T-cell (primary cell): Measurements from ENCODE around the gene RAB20. TPM values are rescaled to one million over a fixed set of nuclear protein-coding genes. Genes with fewer than 3 reads are reported as not detected.

ENCODE experiments used
- ATAC-seq, 4 experiments: fragments of 200-7000 bp in 3 of 4; fragments of 150-1000 bp in 1 of 4; cut with Tn5 transposase; replicated peaks in 1 of 4; 1 replicate in 3 of 4; 2 replicates in 1 of 4; pipeline ENCODE4 v1.10.0; 2021; ENCODE audit warnings: moderate library complexity in 3 of 4, mild to moderate bottlenecking in 2 of 4, moderate number of reproducible peaks in 1 of 4
- CTCF ChIA-PET, 2 donors: fragments of 300-600 bp; sonication (Branson Sonifier 250); formaldehyde crosslinking; loops; one replicate each; lab custom pipeline; 2022; ENCODE audit warnings: antibody characterized with exemption in 2 of 2; lab: Charles Lee
- POLR2A ChIA-PET, 2 donors: fragments of 300-600 bp; sonication (Branson Sonifier 250); formaldehyde crosslinking; loops; one replicate each; lab custom pipeline; 2022; ENCODE audit warnings: antibody characterized with exemption in 2 of 2; lab: Charles Lee
- DNase-seq, 35 experiments: peaks; one replicate each; pipeline versions ENCODE4 v3.0.0 to v3.0.0-alpha.2; 2013 to 2023
- H3K27ac ChIP-seq: one replicate; pipeline ENCODE4 v1.5.1; 2013; ENCODE audit warnings: low read length
- H3K27me3 ChIP-seq, 2 experiments: replicated peaks in 1 of 2; 1 replicate in 1 of 2; 2 replicates in 1 of 2; pipeline versions ENCODE4 v1.6.1 to v1.7.0; 2013; ENCODE audit warnings: low read length in 1 of 2, mixed read lengths in 1 of 2; ENCODE audit not compliant: control insufficient read depth in 2 of 2, insufficient read depth in 2 of 2; ENCODE audit errors: extremely low read depth in 1 of 2
- H3K36me3 ChIP-seq, 2 donors: 1 replicate in 1 of 2; 2 replicates in 1 of 2; pipeline versions ENCODE4 v1.6.1 to v1.7.0; 2013; ENCODE audit warnings: low read length in 1 of 2; ENCODE audit not compliant: control insufficient read depth in 2 of 2, insufficient read depth in 1 of 2; ENCODE audit errors: extremely low read depth in 1 of 2
- H3K4me1 ChIP-seq, 2 experiments: 1 replicate in 1 of 2; 2 replicates in 1 of 2; pipeline versions ENCODE4 v1.6.1 to v1.7.0; 2013; ENCODE audit warnings: low read length in 2 of 2, mixed read lengths in 1 of 2; ENCODE audit not compliant: insufficient read depth in 2 of 2, control insufficient read depth in 1 of 2; ENCODE audit errors: extremely low read depth in 1 of 2
- H3K4me3 ChIP-seq, 2 donors: 1 replicate in 1 of 2; 2 replicates in 1 of 2; pipeline versions ENCODE4 v1.5.1 to v1.7.0; 2013; ENCODE audit warnings: mild to moderate bottlenecking in 2 of 2, low read length in 1 of 2, moderate library complexity in 1 of 2; ENCODE audit not compliant: control insufficient read depth in 1 of 2; ENCODE audit errors: extremely low read depth in 1 of 2
- H3K9me3 ChIP-seq: 2 replicates; pipeline ENCODE4 v1.7.0; 2013
- H3K27ac Mint-ChIP-seq, 2 donors: one replicate each; pipeline ENCODE4 v1.8.0; 2020 to 2021; ENCODE audit warnings: mild to moderate bottlenecking in 2 of 2, mixed read lengths in 2 of 2
- H3K27me3 Mint-ChIP-seq, 2 donors: one replicate each; pipeline ENCODE4 v1.8.0; 2021 to 2022; ENCODE audit warnings: mixed read lengths in 2 of 2
- H3K36me3 Mint-ChIP-seq: one replicate; pipeline ENCODE4 v1.8.0; 2021; ENCODE audit warnings: mixed read lengths
- H3K4me1 Mint-ChIP-seq, 3 donors: one replicate each; pipeline ENCODE4 v1.8.0; 2020 to 2022; ENCODE audit warnings: mixed read lengths in 3 of 3, mild to moderate bottlenecking in 1 of 3
- H3K4me3 Mint-ChIP-seq, 3 donors: one replicate each; pipeline ENCODE4 v1.8.0; 2020 to 2022; ENCODE audit warnings: mild to moderate bottlenecking in 3 of 3, mixed read lengths in 3 of 3, moderate library complexity in 3 of 3
- H3K9me3 Mint-ChIP-seq, 3 donors: one replicate each; pipeline ENCODE4 v1.8.0; 2020 to 2022; ENCODE audit warnings: mixed read lengths in 3 of 3
- WGBS: methylation state at CpG from one replicate; pipeline ENCODE4 v1.1.5; 2013; ENCODE audit warnings: missing lambda C conversion rate; ENCODE audit not compliant: insufficient coverage; 5-methylcytosine and 5-hydroxymethylcytosine counted together
- total RNA-seq, 35 experiments: library from RNA in 6 of 35; stranded (reverse) in 6 of 35; fragments of 120-200 nt in 1 of 35; gene quantifications; one replicate each; pipeline versions ENCODE4 v1.2.1 to v1.2.4 and lab custom pipeline; 2013 to 2026

RAB20 gene
- total RNA-seq, 5 donors from 2014 or later (not counting 1 experiment from before 2014, with no cell fraction given) = 0.47 to 3.1 (median 2.1) TPM

DNA sequence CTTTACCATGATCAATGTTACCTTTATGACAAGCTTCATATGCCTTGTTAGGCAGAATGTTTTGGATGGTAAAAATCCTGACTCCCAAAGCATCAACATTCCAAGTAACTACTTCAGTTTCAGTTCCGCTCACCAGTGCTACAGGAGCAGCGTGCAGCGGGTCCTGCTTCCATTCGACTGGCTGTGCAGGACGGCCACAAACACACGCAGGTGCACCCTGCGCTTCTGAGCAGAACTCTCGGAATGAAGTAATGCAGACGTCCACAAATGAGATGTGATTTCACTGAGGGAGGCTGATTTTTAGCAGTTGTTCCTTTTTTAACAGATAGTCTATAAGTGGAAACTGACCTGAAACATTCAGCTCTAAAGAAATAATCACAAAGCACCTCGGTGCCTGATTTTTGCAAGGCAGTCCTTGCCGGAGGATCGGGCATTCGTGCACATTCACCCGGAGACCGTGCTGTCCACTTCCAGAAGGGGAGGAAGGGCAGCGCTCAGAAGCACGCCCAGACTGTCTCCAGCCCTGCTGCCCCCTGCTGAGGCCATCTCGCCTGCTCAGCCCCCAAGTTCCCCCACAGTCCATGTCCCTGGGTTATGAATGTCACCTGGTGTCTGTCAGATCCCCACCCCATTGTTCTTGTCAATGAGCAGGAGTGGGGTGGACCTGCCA is 85.8 kb downstream of the RAB20 start:
- Mint-ChIP-seq H3K9me3 (no peaks in the 10 kb centered on the region), H3K4me1 (peaks cover 0 to 2% (median 0%) of the 10 kb centered on the region in 3 donors), H3K27me3 (peaks cover 9 to 13% of the 10 kb centered on the region in 2 donors), H3K36me3 (no peaks in the 10 kb centered on the region), H3K4me3 (no peak overlapping the region), H3K27ac (no peak overlapping the region)
- H3K27me3 ChIP-seq = peaks cover 0 to 23% of the 10 kb centered on the region in 2 experiments
- no peak for DNase-seq
- ATAC-seq = no peak
- no peak overlapping the region for H3K27ac ChIP-seq
- 76% methylated on average over 12 of the region's 18 CpGs for WGBS
- H3K9me3 ChIP-seq = no peaks in the 10 kb centered on the region
- H3K4me3 ChIP-seq = no peak overlapping the region
- no peaks in the 10 kb centered on the region for H3K4me1 ChIP-seq
- ChIA-PET CTCF (no interaction called here), POLR2A (interaction anchor here in 1 of 2 donors (0.7 kb wide), 1 partner anchor 467 kb away, joined by 3 read pairs; no protein-coding TSS in a partner anchor)
- H3K36me3 ChIP-seq = no peaks in the 10 kb centered on the region

DNA sequence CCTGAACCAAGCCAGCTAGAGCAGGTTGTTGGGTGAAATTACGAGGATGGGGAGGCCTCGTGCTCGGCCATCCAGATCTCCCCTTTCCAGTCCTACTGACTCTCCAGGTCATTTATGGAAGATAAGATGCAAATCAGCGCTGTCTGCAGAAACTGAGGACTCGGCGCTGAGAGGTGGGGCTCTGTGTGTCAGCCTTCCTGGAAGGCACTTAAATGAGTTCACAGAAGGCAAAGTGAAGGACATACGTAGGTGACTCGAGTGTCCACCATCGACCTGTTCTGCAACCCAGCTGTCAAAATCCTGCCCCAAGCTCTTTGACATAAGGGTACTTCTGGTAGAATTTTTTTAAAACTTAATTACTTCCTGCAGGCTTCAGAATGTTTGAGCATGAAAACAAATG is 86.4 kb downstream of the RAB20 start:
- peaks cover 0 to 25% of the 10 kb centered on the region in 2 experiments for H3K27me3 ChIP-seq
- WGBS = 83% methylated on average over 3 of the region's 9 CpGs
- H3K27ac Mint-ChIP-seq = no peak overlapping the region
- no peaks in the 10 kb centered on the region for H3K9me3 Mint-ChIP-seq
- H3K9me3 ChIP-seq = no peaks in the 10 kb centered on the region
- peaks cover 14 to 18% of the 10 kb centered on the region in 2 donors for H3K27me3 Mint-ChIP-seq
- no peak overlapping the region for H3K4me3 ChIP-seq
- ATAC-seq (no peak), DNase-seq (no peak)
- no peak overlapping the region for H3K4me3 Mint-ChIP-seq
- H3K4me1 Mint-ChIP-seq = peaks cover 0 to 2% (median 0%) of the 10 kb centered on the region in 3 donors
- CTCF ChIA-PET = no interaction called here
- no peaks in the 10 kb centered on the region for H3K36me3 Mint-ChIP-seq
- H3K4me1 ChIP-seq = no peaks in the 10 kb centered on the region
- no peak overlapping the region for H3K27ac ChIP-seq
- H3K36me3 ChIP-seq = no peaks in the 10 kb centered on the region
- POLR2A ChIA-PET = interaction anchor here in 1 of 2 donors (0.7 kb wide), 1 partner anchor 467 kb away, joined by 3 read pairs; no protein-coding TSS in a partner anchor

DNA sequence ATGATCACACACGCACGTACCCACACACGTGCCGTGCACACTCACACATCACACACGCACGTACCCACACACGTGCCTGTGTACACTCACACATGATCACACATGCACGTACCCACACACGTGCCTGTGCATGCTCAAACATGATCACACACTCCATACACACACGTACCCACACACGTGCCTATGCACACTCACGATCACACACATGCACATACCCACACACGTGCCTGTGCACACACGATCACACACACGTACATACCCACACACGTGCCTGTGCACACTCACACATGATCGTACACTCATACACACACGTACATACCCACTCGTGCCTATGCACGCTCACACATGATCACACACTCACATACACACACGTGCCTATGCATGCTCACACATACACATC is 86.8 kb downstream of the RAB20 start:
- 88% methylated on average over 18 of the region's 21 CpGs for WGBS
- Histone ChIP-seq H3K27me3 (peaks cover 0 to 25% of the 10 kb centered on the region in 2 experiments), H3K4me1 (no peaks in the 10 kb centered on the region), H3K36me3 (no peaks in the 10 kb centered on the region), H3K9me3 (no peaks in the 10 kb centered on the region), H3K4me3 (no peak overlapping the region), H3K27ac (no peak overlapping the region)
- ChIA-PET POLR2A (no interaction called here), CTCF (no interaction called here)
- Mint-ChIP-seq H3K4me1 (peaks cover 0 to 2% (median 0%) of the 10 kb centered on the region in 3 donors), H3K9me3 (no peaks in the 10 kb centered on the region), H3K36me3 (no peaks in the 10 kb centered on the region), H3K27ac (no peak overlapping the region), H3K4me3 (no peak overlapping the region), H3K27me3 (peaks cover 14 to 19% of the 10 kb centered on the region in 2 donors)
- no peak for DNase-seq
- ATAC-seq = no peak

Other genes starting within 250 kb of the RAB20 start
- gene NAXD, start 53.8 kb upstream of the RAB20 start, total RNA-seq = 10 to 100 TPM; 22.2 to 34.3 (median 29.2) TPM
- 100 to 1,000 TPM in 1 of 5 donors, 10 to 100 TPM in 4; 74.2 to 102 (median 85.4) TPM for gene CARS2, start 144.4 kb upstream of the RAB20 start, total RNA-seq
- 10 to 100 TPM in 4 of 5 donors, 1 to 10 TPM in 1; 9.9 to 29.4 (median 25.8) TPM for gene ING1, start 152.0 kb upstream of the RAB20 start, total RNA-seq